HG02884 (cell line): ENCODE data around the gene HIVEP3.
A peak's percentile ranks its signal among the peaks of the same experiment; 100 is the strongest.

Experiments
- ATAC-seq: cut with Tn5 transposase; IDR thresholded peaks from one replicate; pipeline ENCODE4 v1.9.1; 2021; ENCODE audit warnings: mild to moderate bottlenecking, moderate library complexity; ENCODE audit not compliant: unreplicated experiment

Gene HIVEP3

GRCh38 chr1:41510531-41511238, 408.0 kb downstream of the HIVEP3 start:
- no peak for ATAC-seq

GRCh38 chr1:41509270-41509671, 409.5 kb downstream of the HIVEP3 start:
- ATAC-seq: no peak

- no peak for ATAC-seq
Observed at GRCh38 chr1:41508290-41508689, 410.4 kb downstream of the HIVEP3 start.

- no peak for ATAC-seq
Observed at GRCh38 chr1:41507836-41508235, 410.9 kb downstream of the HIVEP3 start.

- ATAC-seq: no peak
Observed at GRCh38 chr1:41507110-41507720, 411.5 kb downstream of the HIVEP3 start.

GRCh38 chr1:41504114-41505035, 414.3 kb downstream of the HIVEP3 start:
- ATAC-seq: no peak

- ATAC-seq: no peak
Observed at GRCh38 chr1:41503538-41504113, 415.1 kb downstream of the HIVEP3 start.

GRCh38 chr1:41502912-41503311, 415.8 kb downstream of the HIVEP3 start:
- no peak for ATAC-seq

- ATAC-seq: no peak
Observed at GRCh38 chr1:41501581-41501980, 417.1 kb downstream of the HIVEP3 start.

- ATAC-seq: no peak
Observed at GRCh38 chr1:41500781-41501518, 417.8 kb downstream of the HIVEP3 start.

GRCh38 chr1:41500378-41500777, 418.3 kb downstream of the HIVEP3 start:
- no peak for ATAC-seq

GRCh38 chr1:41499591-41499990, 419.1 kb downstream of the HIVEP3 start:
- no peak for ATAC-seq

GRCh38 chr1:41498804-41499203, 419.9 kb downstream of the HIVEP3 start:
- ATAC-seq: no peak

GRCh38 chr1:41498391-41498790, 420.3 kb downstream of the HIVEP3 start:
- ATAC-seq: no peak

- no peak for ATAC-seq
Observed at GRCh38 chr1:41497461-41498030, 421.2 kb downstream of the HIVEP3 start.

- ATAC-seq: no peak
Observed at GRCh38 chr1:41497056-41497440, 421.7 kb downstream of the HIVEP3 start.

GRCh38 chr1:41496080-41497055, 422.4 kb downstream of the HIVEP3 start:
- ATAC-seq: peak; percentile 45

- ATAC-seq: no peak
Observed at GRCh38 chr1:41495210-41495948, 423.3 kb downstream of the HIVEP3 start.
